Psoas muscle (tissue), 8 donors: ENCODE results near the gene SCARB1. TPM values are rescaled to one million over a fixed set of nuclear protein-coding genes. Genes with fewer than 3 reads are reported as not detected.

ENCODE experiments used
- ATAC-seq, 4 donors: fragments of 200-7000 bp; cut with Tn5 transposase; one replicate each; pipeline ENCODE4 v1.9.1; 2020; ENCODE audit warnings: moderate library complexity in 3 of 4, mild to moderate bottlenecking in 2 of 4
- DNase-seq, 2 donors: peaks; one replicate each; pipeline ENCODE4 v3.0.0-alpha.2; 2020
- H3K27ac ChIP-seq: fragments of 200-600 bp; one replicate; pipeline ENCODE4 v1.8.0; 2022
- H3K27me3 ChIP-seq, 3 donors: fragments of 200-600 bp in 1 of 3; one replicate each; pipeline versions ENCODE4 v1.6.1 to v1.8.0; 2013 to 2022; ENCODE audit warnings: low read length in 2 of 3, mild to moderate bottlenecking in 2 of 3, moderate library complexity in 1 of 3; ENCODE audit not compliant: insufficient read depth in 3 of 3
- H3K36me3 ChIP-seq, 2 donors: fragments of 200-600 bp in 1 of 2; one replicate each; pipeline versions ENCODE4 v1.6.1 to v1.8.0; 2013 to 2022; ENCODE audit warnings: low read depth in 1 of 2, mild to moderate bottlenecking in 1 of 2, moderate library complexity in 1 of 2; ENCODE audit not compliant: insufficient read depth in 1 of 2
- H3K4me1 ChIP-seq: fragments of 200-600 bp; one replicate; pipeline ENCODE4 v1.8.0; 2022
- H3K4me3 ChIP-seq: fragments of 200-600 bp; one replicate; pipeline ENCODE4 v1.8.0; 2022; ENCODE audit warnings: mild to moderate bottlenecking
- H3K9me3 ChIP-seq: fragments of 200-600 bp; one replicate; pipeline ENCODE4 v1.8.0; 2022
- CTCF ChIP-seq: fragments of 200-600 bp; IDR thresholded peaks from one replicate; pipeline ENCODE4 v1.8.0; 2022; ENCODE audit warnings: antibody characterized with exemption
- WGBS, 3 donors: extraction: QIAGEN DNeasy Blood & Tissue Kit; methylation state at CpG; one replicate each; pipeline versions ENCODE4 v1.1.6 to v1.1.7; 2013; 5-methylcytosine and 5-hydroxymethylcytosine counted together
- intact Hi-C, 2 donors: fragments of 100-400 bp; cut with DNase I; formaldehyde crosslinking; loops; one replicate each; pipeline versions ENCODE4 v1.11.0 to v1.14.2; 2022
- polyA plus RNA-seq, 3 donors: library from polyadenylated mRNA; stranded (reverse); fragments of 200-250 nt; gene quantifications; one replicate each; pipeline ENCODE4 v1.2.3, GENCODE V29; 2013
- total RNA-seq, 4 donors: library from RNA; stranded (reverse); fragmentation: NEBNext Ultra II Directional in 2 of 4; extraction: Animal tissue kit (Norgen Biotek cat#: 25700) in 2 of 4; gene quantifications; one replicate each; pipeline versions ENCODE4 v1.2.1 to v1.2.4, GENCODE V29; 2021 to 2023
- donor health status: healthy with polysubstance abuse.
- donor health status: DM: no; HTN: no; CAD: no; lungs with moderate emphysema.
- donor health status: Bipolar disorder and iron deficiency.
- donor health status: healthy.
- donor health status: DM: yes; HTN: yes; CAD: no.
- donor health status: DM: no; HTN: no; CAD: no.
- donor health status: DM: no; HTN: no; CAD: no.
- donor health status: DM: yes; HTN: yes; CAD: no.

The SCARB1 gene
- total and polyA plus RNA-seq, 7 donors: 5.7 to 19.6 (median 9.1) TPM

GRCh38 chr12:124852329-124852831 is 11.3 kb downstream of the SCARB1 start:
- no peak overlapping the region for H3K27ac ChIP-seq

GRCh38 chr12:124851342-124851741 is 12.3 kb downstream of the SCARB1 start:
- intact Hi-C loops: no loop called here
- Histone ChIP-seq H3K36me3 (no peaks in the 10 kb centered on the region), H3K9me3 (no peaks in the 10 kb centered on the region), H3K4me1 (peaks cover 35% of the 10 kb centered on the region), H3K27me3 (no peaks in the 10 kb centered on the region), H3K27ac (no peak overlapping the region), H3K4me3 (no peak overlapping the region)
- WGBS, 3 donors: 96 to 99% (median 96%) methylated on average over 8 of the region's 8 CpGs
- DNase-seq (no peak), ATAC-seq (no peak)
- TF ChIP-seq CTCF: no peak

More at GRCh38 chr12:124852329-124852831, 11.3 kb downstream of the SCARB1 start:
- intact Hi-C loops: no loop called here
- H3K4me3 ChIP-seq: no peak overlapping the region
- H3K4me1 ChIP-seq: peaks cover 31% of the 10 kb centered on the region
- no peaks in the 10 kb centered on the region for H3K36me3 ChIP-seq
- H3K9me3 ChIP-seq: no peaks in the 10 kb centered on the region
- 71 to 90% (median 85%) methylated on average over 13 of the region's 13 CpGs for WGBS, 3 donors
- TF ChIP-seq CTCF: no peak
- H3K27me3 ChIP-seq: no peaks in the 10 kb centered on the region
- DNase-seq: peak in 1 of 2 donors; percentile 85
- peak in 1 of 4 donors; percentile 38 for ATAC-seq

- no peak for TF ChIP-seq CTCF
- DNase-seq (no peak), ATAC-seq (no peak)
- H3K27me3 ChIP-seq: no peaks in the 10 kb centered on the region
- intact Hi-C loops: no loop called here
- H3K4me1 ChIP-seq: peaks cover 20% of the 10 kb centered on the region
- no peaks in the 10 kb centered on the region for H3K9me3 ChIP-seq
- 45 to 58% (median 49%) methylated on average over 8 of the region's 8 CpGs for WGBS, 3 donors
- H3K36me3 ChIP-seq: no peaks in the 10 kb centered on the region
- H3K27ac ChIP-seq: no peak overlapping the region
- H3K4me3 ChIP-seq: no peak overlapping the region
Measured at GRCh38 chr12:124849382-124849781, 14.3 kb downstream of the SCARB1 start.

- intact Hi-C loops: no loop called here
- Histone ChIP-seq H3K9me3 (no peaks in the 10 kb centered on the region), H3K36me3 (no peaks in the 10 kb centered on the region), H3K4me1 (peaks cover 20% of the 10 kb centered on the region), H3K27ac (no peak overlapping the region), H3K27me3 (no peaks in the 10 kb centered on the region), H3K4me3 (no peak overlapping the region)
- DNase-seq (no peak), ATAC-seq (peak in 3 of 4 donors; percentile 10 to 60 (median 20))
- no peak for TF ChIP-seq CTCF
- WGBS, 3 donors: 43 to 70% (median 52%) methylated on average over 17 of the region's 17 CpGs
Measured at GRCh38 chr12:124848621-124849380, 14.9 kb downstream of the SCARB1 start.
